ENCODE results near the gene CD99L2.

DNA sequence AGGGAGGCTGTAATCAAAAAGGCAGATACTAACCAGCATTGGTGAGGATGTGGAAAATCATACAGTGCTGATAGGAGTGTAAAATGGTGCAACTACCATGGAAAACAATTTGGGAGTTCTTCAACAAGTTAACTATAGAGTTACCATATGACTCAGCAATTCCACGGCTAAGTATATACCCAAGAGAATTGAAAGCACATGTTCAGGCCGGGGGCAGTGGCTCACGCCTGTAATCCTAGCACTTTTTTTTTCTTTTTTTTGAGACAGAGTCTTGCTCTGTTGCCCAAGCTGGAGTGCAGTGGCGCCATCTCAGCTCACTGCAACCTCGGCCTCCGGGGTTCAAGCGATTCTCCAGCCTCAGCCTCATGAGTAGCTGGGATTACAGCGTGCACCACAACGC lies 15.0 kb upstream of the CD99L2 start:
- TF ChIP-seq POLR2A (IDR thresholded peaks at IDR 0.05; ENCODE audit: low read depth, low read length) (no peak), CTCF (IDR thresholded peaks at IDR 0.05 in 2 of 3, conservative IDR thresholded peaks at IDR 0.05 in 1 of 3; ENCODE audit: control insufficient read depth in 2 of 3, extremely low read depth in 1 of 3, insufficient read depth in 1 of 3, low read depth in 3 of 3, low read length in 3 of 3) (no peak), ZNF274 (IDR thresholded peaks at IDR 0.05; ENCODE audit: insufficient read depth, insufficient read length) (no peak), EZH2 (IDR thresholded peaks at IDR 0.05; ENCODE audit: borderline replicate concordance, control insufficient read depth, low read depth, low read length) (no peak), RBBP5 (conservative IDR thresholded peaks at IDR 0.05) (no peak), JUND (IDR thresholded peaks at IDR 0.05; ENCODE audit: low read depth, low read length) (no peak)
- TF ChIP-seq, protein P1, sequence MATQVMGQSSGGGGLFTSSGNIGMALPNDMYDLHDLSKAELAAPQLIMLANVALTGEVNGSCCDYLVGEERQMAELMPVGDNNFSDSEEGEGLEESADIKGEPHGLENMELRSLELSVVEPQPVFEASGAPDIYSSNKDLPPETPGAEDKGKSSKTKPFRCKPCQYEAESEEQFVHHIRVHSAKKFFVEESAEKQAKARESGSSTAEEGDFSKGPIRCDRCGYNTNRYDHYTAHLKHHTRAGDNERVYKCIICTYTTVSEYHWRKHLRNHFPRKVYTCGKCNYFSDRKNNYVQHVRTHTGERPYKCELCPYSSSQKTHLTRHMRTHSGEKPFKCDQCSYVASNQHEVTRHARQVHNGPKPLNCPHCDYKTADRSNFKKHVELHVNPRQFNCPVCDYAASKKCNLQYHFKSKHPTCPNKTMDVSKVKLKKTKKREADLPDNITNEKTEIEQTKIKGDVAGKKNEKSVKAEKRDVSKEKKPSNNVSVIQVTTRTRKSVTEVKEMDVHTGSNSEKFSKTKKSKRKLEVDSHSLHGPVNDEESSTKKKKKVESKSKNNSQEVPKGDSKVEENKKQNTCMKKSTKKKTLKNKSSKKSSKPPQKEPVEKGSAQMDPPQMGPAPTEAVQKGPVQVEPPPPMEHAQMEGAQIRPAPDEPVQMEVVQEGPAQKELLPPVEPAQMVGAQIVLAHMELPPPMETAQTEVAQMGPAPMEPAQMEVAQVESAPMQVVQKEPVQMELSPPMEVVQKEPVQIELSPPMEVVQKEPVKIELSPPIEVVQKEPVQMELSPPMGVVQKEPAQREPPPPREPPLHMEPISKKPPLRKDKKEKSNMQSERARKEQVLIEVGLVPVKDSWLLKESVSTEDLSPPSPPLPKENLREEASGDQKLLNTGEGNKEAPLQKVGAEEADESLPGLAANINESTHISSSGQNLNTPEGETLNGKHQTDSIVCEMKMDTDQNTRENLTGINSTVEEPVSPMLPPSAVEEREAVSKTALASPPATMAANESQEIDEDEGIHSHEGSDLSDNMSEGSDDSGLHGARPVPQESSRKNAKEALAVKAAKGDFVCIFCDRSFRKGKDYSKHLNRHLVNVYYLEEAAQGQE (IDR thresholded peaks at IDR 0.05; ENCODE audit: low read depth, low read length) = no peak

Data from GM12878 (cell line).